Activated CD8-positive, alpha-beta memory T cell treated with anti-CD3 and anti-CD28 coated beads, Interleukin-2, amount 50 U/mL, for 48 hours (primary cell): ENCODE measurements around the gene NEMF.
A peak's percentile ranks its signal among the peaks of the same experiment; 100 is the strongest.
"Not testable (repeated sequence)": the region's sequence is repeated elsewhere in the genome, so short reads cannot be mapped to it uniquely, and the experiment has no call there.

Source experiments
- DNase-seq: peaks from one replicate; pipeline ENCODE4 v3.0.0-alpha.2; 2020

NEMF gene

GRCh38 chr14:49879646-49880204 is 27.1 kb upstream of the NEMF start:
- peak; percentile 75 for DNase-seq

- DNase-seq: no peak
These were observed 24.1 kb upstream of the NEMF start for GRCh38 chr14:49876563-49877127.

GRCh38 chr14:49875640-49876198 is 23.1 kb upstream of the NEMF start:
- peak; percentile 23 for DNase-seq

GRCh38 chr14:49873548-49873947 is 21.0 kb upstream of the NEMF start:
- not testable (repeated sequence) for DNase-seq

- no peak for DNase-seq
These were observed 18.3 kb upstream of the NEMF start for GRCh38 chr14:49870908-49871307.

GRCh38 chr14:49868720-49869114 is 16.1 kb upstream of the NEMF start:
- DNase-seq: no peak

GRCh38 chr14:49867831-49868719 is 15.5 kb upstream of the NEMF start:
- peak; percentile 99 for DNase-seq

- DNase-seq: peak; percentile 91
These were observed 12.9 kb upstream of the NEMF start for GRCh38 chr14:49865431-49865859.

- DNase-seq: no peak
These were observed 11.1 kb upstream of the NEMF start for GRCh38 chr14:49863487-49864281.

GRCh38 chr14:49862089-49862673 is 9.6 kb upstream of the NEMF start:
- peak; percentile 95 for DNase-seq

- peak; percentile 82 for DNase-seq
These were observed 9.1 kb upstream of the NEMF start for GRCh38 chr14:49861699-49862088.

- no peak for DNase-seq
These were observed 8.6 kb upstream of the NEMF start for GRCh38 chr14:49860988-49861698.

- DNase-seq: no peak
These were observed 5.8 kb upstream of the NEMF start for GRCh38 chr14:49858383-49858782.

GRCh38 chr14:49857427-49858003 is 4.9 kb upstream of the NEMF start:
- DNase-seq: no peak

- peak; percentile 84 for DNase-seq
These were observed 1.2 kb upstream of the NEMF start for GRCh38 chr14:49853572-49854375.

- DNase-seq: no peak
These were observed 530 bp upstream of the NEMF start for GRCh38 chr14:49853158-49853477.

GRCh38 chr14:49851813-49852212 is 775 bp downstream of the NEMF start:
- DNase-seq: no peak

- no peak for DNase-seq
These were observed 3.3 kb downstream of the NEMF start for GRCh38 chr14:49849213-49849847.

- no peak for DNase-seq
These were observed 23.9 kb downstream of the NEMF start for GRCh38 chr14:49828640-49829039.

GRCh38 chr14:49820176-49820575 is 32.4 kb downstream of the NEMF start:
- no peak for DNase-seq
